NCI-H1694 (cell line): ENCODE results near the gene IP6K1.
A peak's percentile ranks its signal among the peaks of the same experiment; 100 is the strongest.

ENCODE experiments used
- DNase-seq: peaks from one replicate; lab custom pipeline; 2025; lab: John Stamatoyannopoulos, UW

IP6K1 gene

GRCh38 chr3:49723628-49724551 is 62.5 kb downstream of the IP6K1 start, which contains the start of gene GMPPB:
Gene GMPPB (minus strand): TSS chr3:49723951. CDS start chr3:49723726, 225 bp downstream.
- peak; percentile 41 for DNase-seq

- no peak for DNase-seq
Observed at GRCh38 chr3:49723296-49723627, 63.1 kb downstream of the IP6K1 start.

- no peak for DNase-seq
Observed at GRCh38 chr3:49722896-49723295, 63.4 kb downstream of the IP6K1 start.

- no peak for DNase-seq
Observed at GRCh38 chr3:49721896-49722781, 64.2 kb downstream of the IP6K1 start.

- DNase-seq, result no peak
Observed at GRCh38 chr3:49721596-49721895, 64.8 kb downstream of the IP6K1 start.

GRCh38 chr3:49720855-49721595 is 65.3 kb downstream of the IP6K1 start:
- no peak for DNase-seq

GRCh38 chr3:49719214-49719884 is 67.0 kb downstream of the IP6K1 start, which contains the start of gene AMIGO3:
Gene AMIGO3 (minus strand): TSS chr3:49719684. CDS start chr3:49719465, 219 bp downstream.
- peak; percentile 72 for DNase-seq

- no peak for DNase-seq
Observed at GRCh38 chr3:49718858-49719213, 67.5 kb downstream of the IP6K1 start.

- DNase-seq, result no peak
Observed at GRCh38 chr3:49717959-49718857, 68.1 kb downstream of the IP6K1 start.

- DNase-seq, result no peak
Observed at GRCh38 chr3:49717211-49717958, 69.0 kb downstream of the IP6K1 start.

- DNase-seq, result no peak
Observed at GRCh38 chr3:49716691-49717210, 69.6 kb downstream of the IP6K1 start.

- no peak for DNase-seq
Observed at GRCh38 chr3:49716169-49716568, 70.2 kb downstream of the IP6K1 start.

GRCh38 chr3:49715611-49716121 is 70.7 kb downstream of the IP6K1 start:
- DNase-seq, result no peak

- DNase-seq, result no peak
Observed at GRCh38 chr3:49714728-49715550, 71.4 kb downstream of the IP6K1 start.

GRCh38 chr3:49713336-49714105 is 72.8 kb downstream of the IP6K1 start:
- no peak for DNase-seq

GRCh38 chr3:49712631-49713317 is 73.6 kb downstream of the IP6K1 start:
- DNase-seq, result no peak

GRCh38 chr3:49712166-49712565 is 74.2 kb downstream of the IP6K1 start:
- DNase-seq, result no peak
